ENCODE data around the gene TYK2. TPM values are rescaled to one million over a fixed set of nuclear protein-coding genes. Genes with fewer than 3 reads are reported as not detected.

The TYK2 gene
- total RNA-seq, 2 donors from 2014 or later: 76.3 to 148 TPM

GRCh38 chr19:10334588-10335351 lies 45.6 kb downstream of the TYK2 start:
- intact Hi-C loops (cut with DNase I): loop anchor here (5.0 kb wide), 2 partner anchors 48 to 67 kb away; partner anchors contain the start of gene TYK2
- Histone ChIP-seq H3K9me3 (no peaks in the 10 kb centered on the region), H3K27ac (peak overlapping the region; percentile 84), H3K4me1 (peaks cover 8% of the 10 kb centered on the region), H3K9ac (ENCODE audit: low read depth in 2 of 2, low read length in 2 of 2) (peak overlapping the region; percentile 52 to 73), H3K4me3 (peak overlapping the region; percentile 85), H3K27me3 (no peaks in the 10 kb centered on the region), H3K36me3 (peaks cover under 1% of the 10 kb centered on the region)
- TF ChIP-seq CTCF (IDR thresholded peaks at IDR 0.05): no peak
- DNase-seq: peak; percentile 99

- TF ChIP-seq CTCF (IDR thresholded peaks at IDR 0.05): no peak
- peak overlapping the region; percentile 84 for H3K27ac ChIP-seq
- peaks cover 8% of the 10 kb centered on the region for H3K4me1 ChIP-seq
- no peaks in the 10 kb centered on the region for H3K27me3 ChIP-seq
- DNase-seq: peak; percentile 60
- H3K4me3 ChIP-seq: peak overlapping the region; percentile 85
- intact Hi-C loops (cut with DNase I): loop anchor here (5.0 kb wide), 1 partner anchor 67 kb away; no protein-coding TSS in a partner anchor
- H3K9ac ChIP-seq (ENCODE audit: low read depth in 2 of 2, low read length in 2 of 2): peak overlapping the region; percentile 56 to 73
- peaks cover 5% of the 10 kb centered on the region for H3K36me3 ChIP-seq
- no peaks in the 10 kb centered on the region for H3K9me3 ChIP-seq
These were observed 46.4 kb downstream of the TYK2 start for GRCh38 chr19:10333758-10334587.

GRCh38 chr19:10332965-10333757 lies 47.2 kb downstream of the TYK2 start, which contains the start of gene RAVER1:
Gene RAVER1, minus strand, starts transcription at chr19:10333529. Its CDS starts 22 bp downstream, at chr19:10333507.
- TF ChIP-seq CTCF (IDR thresholded peaks at IDR 0.05): no peak
- Histone ChIP-seq H3K9me3 (no peaks in the 10 kb centered on the region), H3K27ac (peak within 1 kb of the TSS; percentile 84), H3K4me3 (peak within 1 kb of the TSS; percentile 85), H3K4me1 (peaks cover 8% of the 10 kb centered on the region), H3K9ac (ENCODE audit: low read depth in 2 of 2, low read length in 2 of 2) (peak within 1 kb of the TSS; percentile 73 to 80), H3K27me3 (no peaks in the 10 kb centered on the region), H3K36me3 (peaks cover 6% of the 10 kb centered on the region)
- DNase-seq: peak; percentile 98
- intact Hi-C loops (cut with DNase I): loop anchor here (5.0 kb wide), 1 partner anchor 66 kb away; no protein-coding TSS in a partner anchor

GRCh38 chr19:10332158-10332964 lies 48.0 kb downstream of the TYK2 start:
- no peak for TF ChIP-seq CTCF (IDR thresholded peaks at IDR 0.05)
- no peaks in the 10 kb centered on the region for H3K9me3 ChIP-seq
- peak; percentile 70 for DNase-seq
- H3K36me3 ChIP-seq: peaks cover 10% of the 10 kb centered on the region
- H3K27ac ChIP-seq: peak overlapping the region; percentile 84
- peaks cover 8% of the 10 kb centered on the region for H3K4me1 ChIP-seq
- intact Hi-C loops (cut with DNase I): loop anchor here (5.0 kb wide), 1 partner anchor 65 kb away; no protein-coding TSS in a partner anchor
- peak overlapping the region; percentile 73 to 80 for H3K9ac ChIP-seq (ENCODE audit: low read depth in 2 of 2, low read length in 2 of 2)
- H3K4me3 ChIP-seq: peak overlapping the region; percentile 85
- no peaks in the 10 kb centered on the region for H3K27me3 ChIP-seq

All from colonic mucosa (tissue), 4 donors.